ENCODE data around the gene TPH2.

GRCh38 chr12:72024613-72025012 is 86.0 kb downstream of the TPH2 start:
- TF ChIP-seq, protein P1, sequence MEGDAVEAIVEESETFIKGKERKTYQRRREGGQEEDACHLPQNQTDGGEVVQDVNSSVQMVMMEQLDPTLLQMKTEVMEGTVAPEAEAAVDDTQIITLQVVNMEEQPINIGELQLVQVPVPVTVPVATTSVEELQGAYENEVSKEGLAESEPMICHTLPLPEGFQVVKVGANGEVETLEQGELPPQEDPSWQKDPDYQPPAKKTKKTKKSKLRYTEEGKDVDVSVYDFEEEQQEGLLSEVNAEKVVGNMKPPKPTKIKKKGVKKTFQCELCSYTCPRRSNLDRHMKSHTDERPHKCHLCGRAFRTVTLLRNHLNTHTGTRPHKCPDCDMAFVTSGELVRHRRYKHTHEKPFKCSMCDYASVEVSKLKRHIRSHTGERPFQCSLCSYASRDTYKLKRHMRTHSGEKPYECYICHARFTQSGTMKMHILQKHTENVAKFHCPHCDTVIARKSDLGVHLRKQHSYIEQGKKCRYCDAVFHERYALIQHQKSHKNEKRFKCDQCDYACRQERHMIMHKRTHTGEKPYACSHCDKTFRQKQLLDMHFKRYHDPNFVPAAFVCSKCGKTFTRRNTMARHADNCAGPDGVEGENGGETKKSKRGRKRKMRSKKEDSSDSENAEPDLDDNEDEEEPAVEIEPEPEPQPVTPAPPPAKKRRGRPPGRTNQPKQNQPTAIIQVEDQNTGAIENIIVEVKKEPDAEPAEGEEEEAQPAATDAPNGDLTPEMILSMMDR (IDR thresholded peaks at IDR 0.05; ENCODE audit: poor library complexity), result no peak
- no peak for TF ChIP-seq EZH2 (IDR thresholded peaks at IDR 0.05; ENCODE audit: borderline replicate concordance)
